Neural cell (in vitro differentiated cells): ENCODE measurements around the gene VKORC1. TPM values are rescaled to one million over a fixed set of nuclear protein-coding genes. Genes with fewer than 3 reads are reported as not detected.
"Not testable (repeated sequence)": the region's sequence is repeated elsewhere in the genome, so short reads cannot be mapped to it uniquely, and the experiment has no call there.

Source experiments
- H2AFZ ChIP-seq: fragments of 200-600, 300-800 bp; sonication (generic), shearing (Covaris generic); 2 replicates; pipeline ENCODE4 v1.6.0; 2014; ENCODE audit warnings: low read depth, mild to moderate bottlenecking, antibody characterized with exemption, low read length, moderate library complexity
- H3F3A ChIP-seq: fragments of 200-600 bp; shearing (Covaris generic); 2 replicates; pipeline ENCODE4 v1.6.1; 2016; ENCODE audit warnings: mild to moderate bottlenecking, moderate library complexity, mixed read lengths, antibody characterized with exemption, low read length; ENCODE audit not compliant: insufficient read depth, poor library complexity, severe bottlenecking
- H3K27ac ChIP-seq: fragments of 200-600, 300-800 bp; sonication (generic), shearing (Covaris generic); 2 replicates; pipeline ENCODE4 v1.5.1; 2014; ENCODE audit warnings: mild to moderate bottlenecking, low read length, moderate library complexity
- H3K27me3 ChIP-seq: fragments of 300-800, 200-600 bp; sonication (generic), shearing (Covaris generic); 2 replicates; pipeline ENCODE4 v1.6.0; 2014; ENCODE audit warnings: mild to moderate bottlenecking, low read depth, low read length, moderate library complexity; ENCODE audit not compliant: insufficient read depth
- H3K36me3 ChIP-seq: fragments of 300-800, 200-600 bp; sonication (generic), shearing (Covaris generic); 2 replicates; pipeline ENCODE4 v1.5.1; 2014; ENCODE audit warnings: mild to moderate bottlenecking, antibody characterized with exemption, low read length, moderate library complexity; ENCODE audit not compliant: insufficient read depth
- H3K4me2 ChIP-seq: fragments of 300-800, 200-600 bp; sonication (generic), shearing (Covaris generic); 2 replicates; pipeline ENCODE4 v1.6.0; 2014; ENCODE audit warnings: mild to moderate bottlenecking, low read length
- H3K4me3 ChIP-seq: fragments of 300-800, 200-600 bp; sonication (generic), shearing (Covaris generic); 2 replicates; pipeline ENCODE4 v1.5.1; 2014; ENCODE audit warnings: mild to moderate bottlenecking, low read length, moderate library complexity
- H3K79me2 ChIP-seq: fragments of 200-600 bp; shearing (Covaris generic); replicated peaks from 2 replicates; pipeline ENCODE4 v1.6.0; 2014; ENCODE audit warnings: mild to moderate bottlenecking, low read length, moderate library complexity; ENCODE audit not compliant: insufficient read depth
- H3K9ac ChIP-seq: fragments of 300-800, 200-600 bp; sonication (generic), shearing (Covaris generic); 2 replicates; pipeline ENCODE4 v1.6.1; 2016; ENCODE audit warnings: mild to moderate bottlenecking, low read length, mixed read lengths
- H3K9me2 ChIP-seq: fragments of 200-600 bp; shearing (Covaris generic); 2 replicates; pipeline ENCODE4 v1.6.1; 2016; ENCODE audit warnings: mild to moderate bottlenecking, low read length, mixed read lengths; ENCODE audit not compliant: insufficient read depth
- H3K9me3 ChIP-seq: fragments of 200-600, 300-800 bp; sonication (generic), shearing (Covaris generic); 2 replicates; pipeline ENCODE4 v1.6.1; 2016; ENCODE audit warnings: mild to moderate bottlenecking, mixed run types, low read length, moderate library complexity, mixed read lengths
- H4K20me1 ChIP-seq: fragments of 200-600 bp; shearing (Covaris generic); 2 replicates; pipeline ENCODE4 v1.6.1; 2016; ENCODE audit warnings: mild to moderate bottlenecking, mixed run types; ENCODE audit not compliant: insufficient read depth
- CTCF ChIP-seq: fragments of 450-650 bp; IDR thresholded peaks from 2 replicates; pipeline ENCODE4 v1.5.1; 2014; ENCODE audit warnings: antibody characterized with exemption, mild to moderate bottlenecking, moderate library complexity; ENCODE audit not compliant: poor library complexity, severe bottlenecking
- EP300 ChIP-seq: fragments of 450-650 bp; conservative IDR thresholded peaks from 2 replicates; pipeline ENCODE4 v1.6.1; 2014; ENCODE audit warnings: antibody characterized with exemption, mild to moderate bottlenecking, moderate library complexity; ENCODE audit not compliant: poor library complexity, severe bottlenecking
- EZH2 ChIP-seq: fragments of 200-600, 300-800 bp; shearing (Covaris generic), sonication (generic); IDR thresholded peaks from 2 replicates; pipeline ENCODE4 v1.6.1; 2014; ENCODE audit warnings: antibody characterized with exemption, low read length, borderline replicate concordance, mild to moderate bottlenecking; ENCODE audit not compliant: insufficient read depth, poor library complexity, severe bottlenecking
- MXI1 ChIP-seq: fragments of 450-650 bp; conservative IDR thresholded peaks from 2 replicates; pipeline ENCODE4 v1.6.1; 2014; ENCODE audit warnings: antibody characterized with exemption, mild to moderate bottlenecking; ENCODE audit not compliant: poor library complexity, severe bottlenecking
- POLR2AphosphoS5 ChIP-seq: IDR thresholded peaks from 2 replicates; pipeline ENCODE4 v1.6.1; 2012
- RAD21 ChIP-seq: fragments of 450-650 bp; conservative IDR thresholded peaks from 2 replicates; pipeline ENCODE4 v1.6.1; 2014; ENCODE audit warnings: antibody characterized with exemption, mild to moderate bottlenecking, moderate library complexity
- REST ChIP-seq: IDR thresholded peaks from 2 replicates; pipeline ENCODE4 v1.6.1; 2012; ENCODE audit warnings: borderline replicate concordance
- SMC3 ChIP-seq: fragments of 450-650 bp; conservative IDR thresholded peaks from 2 replicates; pipeline ENCODE4 v1.6.1; 2014; ENCODE audit warnings: antibody characterized with exemption, mild to moderate bottlenecking, moderate library complexity; ENCODE audit not compliant: poor library complexity
- TAF1 ChIP-seq: IDR thresholded peaks from 2 replicates; pipeline ENCODE4 v1.6.1; 2012; ENCODE audit warnings: low read depth
- polyA plus RNA-seq: library from polyadenylated mRNA; depleted of rRNA; stranded (reverse); fragments of >200 nt; gene quantifications from 2 replicates; pipeline ENCODE4 v1.2.3, GENCODE V29; 2014

VKORC1 gene
- polyA plus RNA-seq, 1 donor from 2014 or later, result 105 TPM

- H3K27ac ChIP-seq, result no peak overlapping the region
- no peaks in the 10 kb centered on the region for H3K36me3 ChIP-seq
- H2AFZ ChIP-seq, result no peak overlapping the region
- H4K20me1 ChIP-seq, result no peaks in the 10 kb centered on the region
- H3K4me3 ChIP-seq, result no peak overlapping the region
- no peaks in the 10 kb centered on the region for H3K9me3 ChIP-seq
- no peaks in the 10 kb centered on the region for H3K79me2 ChIP-seq
- TF ChIP-seq CTCF, result no peak
- no peak overlapping the region for H3K9ac ChIP-seq
- no peaks in the 10 kb centered on the region for H3F3A ChIP-seq
- H3K9me2 ChIP-seq, result no peaks in the 10 kb centered on the region
- H3K4me2 ChIP-seq, result no peak overlapping the region
- no peaks in the 10 kb centered on the region for H3K27me3 ChIP-seq
Observed at GRCh38 chr16:31138621-31139578, 44.3 kb upstream of the VKORC1 start.

- H3K36me3 ChIP-seq, H3K4me2 ChIP-seq, H3K27ac ChIP-seq, H3K4me3 ChIP-seq, H2AFZ ChIP-seq, H3K9me3 ChIP-seq, H4K20me1 ChIP-seq, H3K9ac ChIP-seq, H3F3A ChIP-seq, H3K9me2 ChIP-seq, H3K79me2 ChIP-seq, H3K27me3 ChIP-seq: not testable (repeated sequence)
Observed at GRCh38 chr16:31136822-31137499, 42.4 kb upstream of the VKORC1 start.

- no peaks in the 10 kb centered on the region for H3K9me2 ChIP-seq
- H3K36me3 ChIP-seq, result no peaks in the 10 kb centered on the region
- TF ChIP-seq REST, result no peak
- no peak for TF ChIP-seq MXI1
- TF ChIP-seq POLR2AphosphoS5, result no peak
- no peak for TF ChIP-seq RAD21
- no peak for TF ChIP-seq EP300
- no peak for TF ChIP-seq SMC3
- no peak for TF ChIP-seq CTCF
- no peak for TF ChIP-seq EZH2
- TF ChIP-seq TAF1, result no peak
- no peaks in the 10 kb centered on the region for H3K9me3 ChIP-seq
- H4K20me1 ChIP-seq, result no peaks in the 10 kb centered on the region
- no peaks in the 10 kb centered on the region for H3K27me3 ChIP-seq
- H3K27ac ChIP-seq, result no peak overlapping the region
- H2AFZ ChIP-seq, result no peak overlapping the region
- H3K9ac ChIP-seq, result no peak overlapping the region
- no peaks in the 10 kb centered on the region for H3F3A ChIP-seq
- no peak overlapping the region for H3K4me3 ChIP-seq
- no peak overlapping the region for H3K4me2 ChIP-seq
- no peaks in the 10 kb centered on the region for H3K79me2 ChIP-seq
Observed at GRCh38 chr16:31136287-31136662, 41.7 kb upstream of the VKORC1 start.
